D341Med (cell line): ENCODE results near the gene XPOT.
"Not testable (repeated sequence)": the region's sequence is repeated elsewhere in the genome, so short reads cannot be mapped to it uniquely, and the experiment has no call there.

ENCODE experiments used
- DNase-seq: peaks from one replicate; pipeline ENCODE4 v3.0.0; 2012; ENCODE audit warnings: low spot score

Gene XPOT, protein sequence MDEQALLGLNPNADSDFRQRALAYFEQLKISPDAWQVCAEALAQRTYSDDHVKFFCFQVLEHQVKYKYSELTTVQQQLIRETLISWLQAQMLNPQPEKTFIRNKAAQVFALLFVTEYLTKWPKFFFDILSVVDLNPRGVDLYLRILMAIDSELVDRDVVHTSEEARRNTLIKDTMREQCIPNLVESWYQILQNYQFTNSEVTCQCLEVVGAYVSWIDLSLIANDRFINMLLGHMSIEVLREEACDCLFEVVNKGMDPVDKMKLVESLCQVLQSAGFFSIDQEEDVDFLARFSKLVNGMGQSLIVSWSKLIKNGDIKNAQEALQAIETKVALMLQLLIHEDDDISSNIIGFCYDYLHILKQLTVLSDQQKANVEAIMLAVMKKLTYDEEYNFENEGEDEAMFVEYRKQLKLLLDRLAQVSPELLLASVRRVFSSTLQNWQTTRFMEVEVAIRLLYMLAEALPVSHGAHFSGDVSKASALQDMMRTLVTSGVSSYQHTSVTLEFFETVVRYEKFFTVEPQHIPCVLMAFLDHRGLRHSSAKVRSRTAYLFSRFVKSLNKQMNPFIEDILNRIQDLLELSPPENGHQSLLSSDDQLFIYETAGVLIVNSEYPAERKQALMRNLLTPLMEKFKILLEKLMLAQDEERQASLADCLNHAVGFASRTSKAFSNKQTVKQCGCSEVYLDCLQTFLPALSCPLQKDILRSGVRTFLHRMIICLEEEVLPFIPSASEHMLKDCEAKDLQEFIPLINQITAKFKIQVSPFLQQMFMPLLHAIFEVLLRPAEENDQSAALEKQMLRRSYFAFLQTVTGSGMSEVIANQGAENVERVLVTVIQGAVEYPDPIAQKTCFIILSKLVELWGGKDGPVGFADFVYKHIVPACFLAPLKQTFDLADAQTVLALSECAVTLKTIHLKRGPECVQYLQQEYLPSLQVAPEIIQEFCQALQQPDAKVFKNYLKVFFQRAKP

DNA sequence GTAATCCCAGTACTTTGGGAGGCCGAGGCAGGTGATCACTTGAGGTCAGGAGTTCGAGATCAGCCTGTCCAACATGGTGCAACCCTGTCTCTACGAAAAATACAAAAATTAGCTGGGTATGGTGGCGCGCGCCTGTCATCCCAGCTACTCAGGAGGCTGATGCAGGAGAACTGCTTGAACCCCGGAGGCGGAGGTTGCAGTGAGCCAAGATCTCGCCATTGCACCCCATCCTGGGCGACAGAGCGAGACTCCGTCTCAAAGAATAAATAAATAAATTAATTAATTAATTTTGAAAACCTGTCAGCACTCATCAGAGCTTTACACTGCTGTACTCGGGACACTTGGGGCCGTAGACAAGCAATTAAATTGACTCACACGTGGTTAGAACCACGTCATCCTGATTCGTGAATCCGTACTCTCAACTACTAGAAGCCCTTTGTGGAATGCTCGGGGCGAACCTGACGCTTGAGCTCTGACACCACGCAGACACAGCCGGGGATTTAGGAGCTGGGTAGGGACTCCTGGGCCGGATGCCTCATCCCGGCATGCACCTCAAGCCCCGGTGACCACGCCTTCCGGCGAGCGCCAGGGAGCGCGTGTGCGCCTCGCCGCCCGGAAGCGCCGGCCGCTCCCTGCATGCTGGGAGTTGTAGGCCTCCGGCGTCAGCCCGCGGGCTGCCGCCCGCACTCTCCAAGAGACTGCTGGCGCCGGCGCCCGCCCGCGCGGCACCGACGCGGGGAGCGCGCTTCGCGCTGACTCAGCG lies at the start of gene XPOT:
Gene XPOT, plus strand, starts transcription at position 686 of the 763 bp plus-strand sequence. CDS start 5,644 bp downstream, outside the sequence.
- peak; percentile 97 for DNase-seq

DNA sequence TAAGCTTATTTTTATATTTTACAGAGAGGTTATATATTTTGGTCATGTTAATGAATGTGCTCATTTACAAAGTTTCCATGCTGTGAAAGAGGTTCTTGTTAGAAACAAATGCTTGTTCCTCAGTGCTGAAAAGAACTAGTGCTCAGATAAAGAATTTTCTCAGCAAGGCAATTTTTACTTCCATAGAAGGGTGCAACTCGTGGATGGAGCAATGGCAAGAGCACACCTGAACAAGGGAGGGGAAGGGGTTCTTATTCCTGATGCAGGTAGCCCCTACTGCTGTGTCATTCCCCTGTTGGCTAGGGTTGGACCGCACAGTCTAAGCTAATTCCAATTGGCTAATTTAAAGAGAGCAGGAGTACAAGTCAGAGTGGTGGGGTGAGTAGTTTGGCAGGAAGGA lies 48.0 kb upstream of the XPOT start:
- not testable (repeated sequence) for DNase-seq

DNA sequence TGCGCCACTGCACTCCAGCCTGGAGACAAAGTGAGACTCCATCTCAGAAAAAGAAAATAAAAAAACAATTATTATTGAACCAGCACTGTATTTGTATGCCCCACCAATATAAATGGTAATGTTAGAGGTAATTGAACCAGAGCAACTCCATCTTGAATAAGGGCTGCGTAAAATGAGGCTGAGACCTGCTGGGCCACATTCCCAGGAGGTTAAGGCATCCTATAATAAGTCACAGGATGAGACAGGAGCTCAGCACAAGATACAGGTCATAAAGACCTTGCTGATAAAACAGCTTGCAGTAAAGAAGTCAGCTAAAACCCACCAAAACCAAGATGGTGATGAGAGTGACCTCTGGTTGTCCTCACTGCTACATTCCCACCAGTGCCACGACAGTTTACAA lies 43.0 kb upstream of the XPOT start:
- not testable (repeated sequence) for DNase-seq

DNA sequence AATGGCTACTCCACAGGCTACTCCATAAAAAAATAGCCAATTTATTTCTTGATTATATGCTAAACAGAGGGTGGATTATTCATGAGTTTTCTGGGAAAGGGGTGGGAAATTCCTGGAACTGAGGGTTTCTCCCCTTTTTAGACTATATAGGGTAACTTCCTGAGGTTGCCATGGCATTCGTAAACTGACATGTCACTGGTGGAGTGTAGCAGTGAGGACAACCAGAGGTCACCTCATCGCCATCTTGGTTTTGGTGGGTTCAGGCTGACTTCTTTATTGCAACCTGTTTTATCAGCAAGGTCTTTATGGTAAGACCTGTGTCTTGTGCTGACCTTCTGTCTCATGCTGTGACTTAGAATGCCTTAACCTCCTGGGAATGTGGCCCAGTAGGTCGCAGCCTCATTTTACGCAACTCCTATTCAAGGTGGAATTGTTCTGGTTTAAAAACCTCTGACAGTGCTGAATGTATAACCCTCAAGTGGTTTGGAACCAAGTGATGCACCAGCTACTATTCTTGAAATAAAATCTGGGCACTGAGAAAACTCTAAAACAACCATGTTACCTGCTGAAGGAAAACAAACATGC lies 41.4 kb upstream of the XPOT start:
- DNase-seq, result no peak

DNA sequence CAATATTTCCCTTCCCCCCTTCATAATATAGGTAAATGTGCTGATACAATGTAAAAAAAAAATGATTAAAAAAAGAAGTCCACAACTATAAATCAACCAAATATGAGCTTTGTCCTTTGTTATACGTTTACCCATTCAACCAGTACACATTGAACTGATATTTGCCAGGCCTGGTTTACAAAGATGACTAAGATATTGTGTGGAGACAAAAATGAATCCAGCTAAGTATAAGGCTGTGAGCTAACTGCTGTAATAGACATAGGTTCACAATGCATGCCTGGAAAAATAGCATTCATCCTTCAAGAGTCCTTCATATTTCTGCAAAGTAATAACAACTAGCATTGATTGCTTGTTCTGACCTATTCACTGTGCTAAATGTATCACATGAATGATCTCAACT lies 20.5 kb upstream of the XPOT start:
- DNase-seq, result no peak

DNA sequence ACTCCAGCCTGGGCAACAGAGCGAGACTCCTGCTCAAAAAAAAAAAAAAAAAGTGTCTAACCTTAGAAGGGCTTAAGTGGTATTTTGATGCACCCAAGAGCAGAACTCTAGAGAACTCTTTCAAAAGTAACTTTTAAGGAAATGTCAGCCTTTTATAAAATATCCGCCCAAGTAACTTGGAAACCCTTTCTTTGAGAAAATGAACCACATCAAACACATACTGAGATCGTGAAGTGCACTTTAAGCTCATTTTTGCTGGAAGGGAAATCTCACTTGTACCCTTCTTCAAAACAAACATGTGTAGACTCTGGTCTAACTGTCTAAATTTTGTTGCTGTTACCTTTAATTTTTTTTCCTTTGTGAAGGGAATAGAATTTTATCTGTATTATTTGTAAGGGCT lies 19.2 kb upstream of the XPOT start:
- DNase-seq, result no peak

DNA sequence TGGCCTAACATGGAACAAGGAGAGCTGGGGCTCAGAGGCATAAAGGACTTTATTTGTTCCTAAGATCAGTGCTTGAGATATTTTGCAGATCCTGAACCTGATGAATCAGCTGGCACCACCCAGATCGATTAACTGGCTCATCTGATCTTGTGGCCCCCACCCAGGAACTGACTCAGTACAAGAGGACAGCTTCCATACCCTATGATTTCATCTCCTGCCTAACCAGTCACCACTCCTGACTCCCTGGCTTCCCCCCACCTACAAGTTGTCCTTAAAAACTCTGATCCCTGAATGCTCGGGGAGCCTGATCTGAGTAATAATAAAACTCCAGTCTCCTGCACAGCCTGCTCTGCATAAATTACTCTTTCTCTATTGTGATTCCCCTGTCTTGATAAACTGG lies 18.7 kb upstream of the XPOT start:
- no peak for DNase-seq

DNA sequence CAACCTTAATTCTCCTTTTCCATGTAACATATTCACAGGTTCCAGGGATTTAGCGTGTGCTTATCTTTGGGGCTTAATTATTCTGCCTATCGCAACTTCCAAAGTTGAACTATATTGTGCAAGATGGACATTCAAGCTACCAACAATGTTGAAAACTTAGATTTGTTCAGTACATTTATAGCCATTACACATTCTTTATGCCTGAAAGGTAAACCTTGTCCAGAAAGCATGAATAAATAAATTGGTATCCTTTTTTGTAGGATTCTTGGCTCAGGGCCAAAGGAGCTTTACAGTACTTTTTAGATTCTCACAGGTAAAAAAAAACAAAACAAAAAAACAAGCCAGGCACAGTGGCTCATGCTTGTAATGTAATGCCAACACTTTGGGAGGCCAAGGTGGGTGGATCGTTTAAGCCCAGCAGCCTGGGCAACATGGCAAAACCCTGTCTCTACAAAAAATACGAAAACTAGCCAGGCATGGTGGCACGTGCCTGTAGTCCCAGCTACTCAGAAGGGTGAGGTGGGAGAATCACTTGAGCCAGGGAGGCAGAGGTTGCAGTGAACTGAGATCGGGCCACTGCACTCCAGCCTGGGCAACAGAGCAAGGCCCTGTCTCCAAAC lies 16.9 kb upstream of the XPOT start:
- no peak for DNase-seq

DNA sequence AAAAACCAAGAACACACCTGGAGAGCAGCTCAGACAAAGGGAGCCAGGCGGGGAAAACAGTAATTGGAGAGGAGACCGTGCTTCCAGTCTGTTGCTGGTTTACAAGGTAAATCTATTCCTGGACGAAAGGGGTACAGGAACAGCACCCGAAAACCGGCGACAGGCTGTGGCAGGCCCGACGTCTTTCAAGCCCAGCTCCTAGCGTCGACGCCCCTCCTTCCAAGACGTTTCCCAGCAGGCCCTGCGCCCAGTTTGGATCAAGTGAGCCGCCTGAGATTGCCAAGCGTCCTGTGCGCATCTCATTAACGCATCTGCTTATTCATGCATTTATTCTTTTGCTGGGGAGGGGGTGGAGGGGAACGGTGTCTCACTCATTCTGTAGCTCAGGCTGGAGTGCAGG lies 15.0 kb upstream of the XPOT start:
- DNase-seq, result no peak

DNA sequence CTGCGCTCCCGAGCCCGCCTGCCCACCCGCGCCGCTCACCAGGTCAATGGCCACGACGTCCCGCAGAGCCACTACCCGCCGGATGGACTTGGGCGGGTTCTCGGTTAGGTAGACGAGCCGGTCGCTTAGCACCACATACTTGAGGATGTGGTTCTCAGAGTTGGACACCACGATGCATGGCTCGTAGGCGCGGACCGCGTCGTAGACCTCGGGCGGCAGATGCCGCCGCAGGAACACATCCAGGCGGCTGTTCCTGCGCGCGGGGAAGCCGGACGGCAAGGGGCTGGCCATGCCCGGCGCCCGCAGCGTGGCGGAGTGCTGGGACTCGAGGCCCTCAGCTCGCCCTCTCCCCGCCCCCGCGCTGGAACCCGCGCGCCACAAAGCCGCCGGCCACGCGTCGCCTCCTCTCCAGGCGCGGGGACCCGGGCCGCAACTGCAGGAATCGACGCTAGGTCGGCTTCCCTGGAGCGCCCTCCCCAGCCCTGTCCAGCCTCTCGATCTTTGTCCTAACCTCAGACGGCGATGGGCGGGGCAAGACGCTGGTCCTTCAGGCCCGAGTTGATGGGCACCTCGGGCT lies 13.8 kb upstream of the XPOT start, which contains the start of gene C12orf56:
Gene C12orf56, minus strand, starts transcription at position 484 of the 577 bp plus-strand sequence. Its CDS starts 193 bp downstream, at position 291.
- no peak for DNase-seq

DNA sequence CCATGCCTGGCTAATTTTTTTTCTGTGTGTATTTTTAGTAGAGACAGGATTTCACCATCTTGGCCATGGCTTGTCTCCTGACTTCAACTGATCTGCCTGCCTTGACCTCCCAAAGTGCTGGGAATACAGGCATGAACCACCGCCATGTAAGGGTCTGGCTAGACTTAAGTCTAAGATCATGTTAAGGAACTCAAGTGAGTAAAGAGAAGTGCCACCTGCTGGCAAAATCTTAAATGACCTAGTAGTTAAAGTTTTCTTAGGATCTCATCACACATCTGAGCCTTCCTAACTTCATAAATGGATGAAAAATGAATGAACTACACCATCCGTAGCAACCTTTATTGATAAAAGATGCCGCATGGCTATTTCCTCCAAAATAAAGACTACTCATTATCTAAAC lies 12.0 kb upstream of the XPOT start:
- peak; percentile 27 for DNase-seq

DNA sequence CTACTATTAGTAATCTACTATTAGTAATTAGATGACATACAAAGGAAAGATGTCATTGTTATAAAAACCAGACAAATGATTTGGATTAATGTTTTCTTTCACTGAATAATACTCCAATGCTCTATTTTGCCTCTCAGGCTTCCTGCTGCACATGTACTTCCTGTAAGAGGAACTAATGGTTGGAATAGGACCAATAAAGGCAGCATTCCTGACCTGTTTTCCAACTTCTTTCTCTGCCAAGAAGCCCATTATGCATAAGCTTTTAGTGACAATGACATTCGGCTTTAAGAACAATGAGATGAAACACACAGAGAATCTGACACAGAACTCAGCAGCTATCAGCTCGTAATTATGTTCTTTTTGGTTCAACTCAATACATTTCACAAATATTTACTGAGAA lies 8.5 kb upstream of the XPOT start:
- DNase-seq, result no peak

DNA sequence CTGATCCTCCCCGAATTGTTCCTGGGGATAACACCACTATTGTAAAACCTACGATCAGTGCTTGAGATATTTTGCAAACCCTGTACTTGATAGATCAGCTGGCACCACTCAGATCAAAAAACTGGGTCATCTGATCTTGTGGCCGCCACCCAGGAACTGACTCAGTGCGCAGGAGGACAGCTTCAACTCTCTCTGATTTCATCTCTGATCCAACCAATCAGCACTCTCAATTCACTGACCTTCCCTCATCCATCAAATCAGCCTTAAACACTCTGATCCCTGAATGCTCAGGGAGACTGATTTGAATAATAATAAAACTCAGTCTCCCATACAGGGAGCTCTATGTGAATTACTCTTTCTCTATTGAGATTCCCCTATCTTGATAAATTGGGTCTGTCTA lies 4.2 kb upstream of the XPOT start:
- no peak for DNase-seq

DNA sequence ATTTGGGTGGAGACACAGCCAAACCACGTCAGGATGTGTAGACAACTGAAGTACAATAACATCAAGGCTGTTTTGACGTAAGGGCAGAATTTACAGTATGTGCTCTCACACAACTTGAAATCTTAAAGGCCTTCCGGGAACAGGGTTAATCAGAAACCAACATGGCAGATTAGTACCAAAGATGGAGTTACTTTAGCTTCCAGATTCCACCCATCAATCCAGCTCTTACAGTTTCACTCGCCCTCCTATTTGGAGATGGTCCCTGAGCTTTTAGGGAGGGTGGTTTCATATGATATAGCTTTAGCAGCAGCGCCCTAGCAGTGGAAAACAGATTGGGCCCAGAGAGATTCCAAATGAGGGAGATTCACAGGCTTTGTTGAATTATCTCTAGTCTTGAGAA lies 2.0 kb upstream of the XPOT start:
- DNase-seq, result no peak

DNA sequence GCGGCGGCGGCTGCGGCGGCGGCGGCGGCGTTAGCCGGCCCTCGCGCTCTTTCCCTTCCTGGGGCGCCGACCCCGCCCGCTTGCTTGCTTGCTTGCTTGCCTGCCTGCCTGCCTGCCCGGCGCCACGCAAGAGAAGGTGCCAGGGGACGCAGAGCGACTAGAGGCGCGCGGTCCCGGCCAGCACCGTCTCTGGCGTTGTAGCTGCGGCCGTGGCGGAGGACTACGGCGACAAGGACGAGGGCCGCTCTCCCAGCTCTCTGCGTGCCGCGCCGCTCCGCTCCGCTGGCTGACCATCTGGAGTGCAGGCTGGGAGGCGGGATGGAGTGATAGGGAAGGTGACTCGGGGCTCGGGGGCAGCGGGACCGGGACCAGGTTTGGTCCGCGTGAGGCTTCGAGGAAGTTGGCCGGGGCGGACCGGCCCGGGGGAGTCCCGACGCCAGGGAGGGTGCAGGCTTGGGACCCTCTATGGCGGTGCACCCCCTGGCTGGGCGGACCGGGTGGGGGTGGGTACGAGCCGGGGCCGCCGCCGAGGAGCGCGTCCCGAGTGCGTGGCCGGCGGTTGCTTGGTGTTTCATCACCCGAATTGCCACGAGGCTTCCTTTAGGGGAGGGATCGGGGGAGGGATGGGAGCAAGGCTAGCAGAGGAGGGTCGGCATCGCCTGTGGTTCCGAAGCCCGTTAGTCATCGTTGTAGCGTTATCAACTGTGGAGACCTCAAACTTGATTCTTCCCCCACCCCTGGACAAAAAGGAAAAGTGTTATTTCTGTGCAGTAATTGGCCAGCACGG lies 471 bp downstream of the XPOT start:
- DNase-seq, result peak; percentile 78

DNA sequence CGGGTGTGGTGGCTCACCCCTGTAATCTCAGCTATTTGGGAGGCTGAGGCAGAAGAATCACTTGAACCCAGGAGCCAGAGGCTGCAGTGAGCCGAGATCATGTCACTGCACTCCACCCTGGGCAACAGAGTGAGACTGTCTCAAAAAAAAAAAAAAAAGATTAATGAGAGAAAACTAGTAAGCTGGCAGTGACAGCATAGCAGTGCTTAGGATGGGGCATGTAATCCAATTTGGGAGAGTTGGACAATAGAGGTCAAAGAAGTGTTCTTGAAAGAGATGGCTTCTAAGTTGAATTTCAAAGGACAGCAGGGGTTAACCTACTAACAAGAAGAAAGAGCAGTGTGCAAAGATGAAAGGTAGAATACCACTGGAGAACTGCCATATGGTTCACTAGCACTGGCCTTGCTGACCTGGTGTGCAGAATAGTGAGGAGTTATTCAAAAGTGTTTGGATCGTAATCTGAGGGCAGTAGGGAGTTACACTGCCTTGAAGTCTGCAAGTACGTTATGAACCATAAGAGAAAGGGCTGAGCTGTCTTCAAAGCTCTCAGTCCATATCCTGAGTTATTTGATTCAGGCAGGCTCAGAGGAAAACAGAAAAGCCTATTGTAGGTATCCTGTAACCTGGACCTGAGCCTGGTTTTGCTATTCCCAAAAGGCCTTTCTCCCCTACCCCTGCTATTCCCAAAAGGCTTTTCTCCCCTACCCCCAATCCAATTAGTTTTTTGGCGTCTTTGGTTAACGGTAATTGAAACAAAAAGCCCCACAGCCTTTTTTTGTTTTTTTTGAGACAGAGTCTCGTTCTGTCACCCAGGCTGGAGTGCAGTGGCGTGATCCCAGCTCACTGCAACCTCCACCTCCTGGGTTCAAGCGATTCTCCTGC lies 3.4 kb downstream of the XPOT start:
- DNase-seq, result peak; percentile 36

DNA sequence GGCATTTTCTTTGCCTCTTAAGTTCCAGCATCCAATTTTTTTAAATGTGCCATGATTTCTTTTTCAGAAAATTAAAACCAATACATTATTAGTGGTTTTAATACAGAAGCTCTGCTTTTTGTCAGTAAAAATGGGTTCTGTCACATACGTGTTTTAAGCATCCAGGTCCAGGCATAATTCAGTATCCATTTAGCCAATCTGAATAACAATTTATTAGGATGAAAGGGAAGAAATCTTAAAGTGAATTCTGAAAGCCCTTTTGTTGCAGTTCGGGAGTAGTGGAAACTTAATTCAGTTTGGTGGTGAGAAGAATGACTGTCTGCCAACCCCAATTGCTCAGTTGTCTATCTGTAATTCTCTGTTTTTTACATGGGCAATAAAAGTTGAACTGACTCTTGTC lies 7.2 kb downstream of the XPOT start:
- no peak for DNase-seq

DNA sequence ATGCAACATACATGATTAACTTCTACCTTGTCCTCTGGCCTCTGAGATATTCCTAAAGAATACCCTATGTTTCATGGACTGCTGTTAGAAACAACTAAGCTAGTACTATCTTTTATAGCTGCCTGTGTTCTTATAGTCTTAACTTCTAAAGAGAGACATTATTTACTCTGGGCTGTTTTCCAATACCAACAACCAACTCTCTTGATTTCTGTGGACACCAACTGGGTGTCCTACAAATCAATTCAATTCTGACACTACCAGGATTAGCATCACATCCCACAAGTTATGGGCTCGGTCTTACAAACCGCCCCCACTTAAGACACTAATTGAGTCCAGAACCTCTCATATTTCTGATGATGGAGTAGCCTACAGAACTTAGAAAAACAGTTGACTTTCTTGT lies 8.3 kb downstream of the XPOT start:
- no peak for DNase-seq

DNA sequence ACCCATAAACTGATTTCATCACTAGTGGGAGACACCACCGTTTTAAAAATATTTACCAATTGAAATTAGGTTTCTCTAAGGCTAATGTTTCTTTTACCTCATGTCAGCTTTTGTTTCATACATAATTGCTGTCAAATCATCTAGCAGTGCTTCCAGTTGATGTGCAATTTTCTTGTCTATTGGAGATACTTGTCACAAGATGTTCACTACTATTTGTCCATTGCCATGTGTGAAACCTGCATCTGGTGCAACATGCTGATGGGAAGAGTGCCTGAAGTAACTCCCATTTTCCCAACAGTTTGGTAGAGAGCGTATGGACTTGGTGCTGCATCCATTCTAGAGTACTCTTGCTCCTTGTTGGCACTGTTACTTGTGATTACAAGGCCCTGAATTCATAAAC lies 9.7 kb downstream of the XPOT start:
- DNase-seq, result no peak
